ENCODE data around the gene FNDC11.
A peak's percentile ranks its signal among the peaks of the same experiment; 100 is the strongest.

The FNDC11 gene

GRCh38 chr20:63519668-63520503 is 34.1 kb upstream of the FNDC11 start:
- TF ChIP-seq CTCF (IDR thresholded peaks at IDR 0.05; ENCODE audit: control extremely low read depth, extremely low read depth, low read depth, missing control alignments), result peak; percentile 8
- CTCF ChIA-PET, result interaction anchor here (1.0 to 6.0 kb wide), 3 partner anchors 18 to 296 kb away, joined by 3 to 35 read pairs (median 10); partner anchors contain the start of gene PTK6
- POLR2A ChIA-PET, result interaction anchor here (0.5 to 1.0 kb wide), 10 partner anchors 12 to 563 kb away, joined by 3 to 8 read pairs (median 3); no protein-coding TSS in a partner anchor
- DNase-seq (ENCODE audit: extremely low spot score), result peak; percentile 77

GRCh38 chr20:63520504-63520933 is 33.4 kb upstream of the FNDC11 start, which contains the start of gene PPDPF:
TSS of gene PPDPF (plus strand) at chr20:63520765. CDS start at chr20:63521309, 544 bp downstream.
- peak; percentile 99 for DNase-seq (ENCODE audit: extremely low spot score)
- TF ChIP-seq CTCF (IDR thresholded peaks at IDR 0.05; ENCODE audit: control extremely low read depth, extremely low read depth, low read depth, missing control alignments), result peak; percentile 2
- ChIA-PET POLR2A (interaction anchor here (0.5 to 1.2 kb wide), 11 partner anchors 11 to 564 kb away, joined by 3 to 8 read pairs (median 3); partner anchors contain the start of gene PTK6), CTCF (interaction anchor here (1.0 to 6.0 kb wide), 5 partner anchors 9 to 297 kb away, joined by 3 to 35 read pairs (median 3); partner anchors contain the start of gene PTK6)

- POLR2A ChIA-PET, result interaction anchor here (1.0 to 1.2 kb wide), 2 partner anchors 16 to 75 kb away, joined by 3 to 8 read pairs; partner anchors contain the start of gene PTK6
- CTCF ChIA-PET, result interaction anchor here (1.0 to 6.0 kb wide), 5 partner anchors 8 to 297 kb away, joined by 3 to 35 read pairs (median 3); partner anchors contain the start of gene PTK6
- DNase-seq (ENCODE audit: extremely low spot score), result peak; percentile 85
- peak; percentile 28 for TF ChIP-seq CTCF (IDR thresholded peaks at IDR 0.05; ENCODE audit: control extremely low read depth, extremely low read depth, low read depth, missing control alignments)
These were observed 32.9 kb upstream of the FNDC11 start for GRCh38 chr20:63520934-63521601.

DNA sequence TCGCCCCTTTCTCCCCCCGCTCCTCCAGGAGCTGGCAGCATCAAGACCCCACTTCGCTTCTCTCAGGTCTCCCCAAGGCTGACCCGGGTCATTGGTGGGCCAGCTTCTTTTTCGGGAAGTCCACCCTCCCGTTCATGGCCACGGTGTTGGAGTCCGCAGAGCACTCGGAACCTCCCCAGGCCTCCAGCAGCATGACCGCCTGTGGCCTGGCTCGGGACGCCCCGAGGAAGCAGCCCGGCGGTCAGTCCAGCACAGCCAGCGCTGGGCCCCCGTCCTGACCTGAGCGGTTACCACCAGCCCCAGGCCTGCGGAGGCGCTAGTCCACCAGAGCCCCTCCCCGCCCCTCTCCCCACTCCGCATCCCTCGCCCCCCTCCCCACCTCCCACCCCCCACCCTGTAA is 32.4 kb upstream of the FNDC11 start:
- no peak for DNase-seq (ENCODE audit: extremely low spot score)
- TF ChIP-seq CTCF (IDR thresholded peaks at IDR 0.05; ENCODE audit: control extremely low read depth, extremely low read depth, low read depth, missing control alignments), result no peak
- POLR2A ChIA-PET, result interaction anchor here (1.2 kb wide), 1 partner anchor 15 kb away, joined by 3 read pairs; the partner anchor contains the start of gene PTK6
- CTCF ChIA-PET, result interaction anchor here (1.0 to 6.0 kb wide), 5 partner anchors 8 to 44 kb away, joined by 3 to 35 read pairs (median 3); partner anchors contain the start of gene PTK6

- DNase-seq (ENCODE audit: extremely low spot score), result no peak
- ChIA-PET CTCF (interaction anchor here (1.1 to 6.0 kb wide), 3 partner anchors 10 to 26 kb away, joined by 3 to 35 read pairs (median 5); partner anchors contain the start of gene PTK6), POLR2A (interaction anchor here (1.2 kb wide), 1 partner anchor 14 kb away, joined by 3 read pairs; the partner anchor contains the start of gene PTK6)
- TF ChIP-seq CTCF (IDR thresholded peaks at IDR 0.05; ENCODE audit: control extremely low read depth, extremely low read depth, low read depth, missing control alignments), result no peak
These were observed 31.7 kb upstream of the FNDC11 start for GRCh38 chr20:63522091-63522868.
